GM23338 (cell line): Measurements from ENCODE around the gene IZUMO1R. TPM values are rescaled to one million over a fixed set of nuclear protein-coding genes. Genes with fewer than 3 reads are reported as not detected.

Experiments
- ATAC-seq: fragments of 200-7000 bp; cut with Tn5 transposase; 3 replicates; pipeline ENCODE4 v1.9.1; 2020
- DNase-seq: peaks from one replicate; pipeline ENCODE4 v3.0.0-alpha.2; 2015; ENCODE audit warnings: low spot score
- H2AFZ ChIP-seq: fragments of 200-600 bp; sonication (generic); 2 replicates; pipeline ENCODE4 v1.8.0; 2016; ENCODE audit warnings: antibody characterized with exemption, mild to moderate bottlenecking, moderate library complexity
- H3F3A ChIP-seq: fragments of 200-600 bp; sonication (generic); replicated peaks from 2 replicates; pipeline ENCODE4 v1.8.0; 2017; ENCODE audit warnings: antibody characterized with exemption, mixed run types, low read depth
- H3K27ac ChIP-seq: fragments of 200-600 bp; sonication (generic); 2 replicates; pipeline ENCODE4 v1.6.1; 2016; ENCODE audit warnings: low read depth
- H3K27me3 ChIP-seq: fragments of 200-600 bp; sonication (generic); 2 replicates; pipeline ENCODE4 v1.8.0; 2016; ENCODE audit warnings: mild to moderate bottlenecking, mixed run types, moderate library complexity; ENCODE audit not compliant: insufficient read depth
- H3K36me3 ChIP-seq: fragments of 200-600 bp; sonication (generic); 2 replicates; pipeline ENCODE4 v1.8.0; 2016; ENCODE audit warnings: mild to moderate bottlenecking; ENCODE audit not compliant: insufficient read depth
- H3K4me1 ChIP-seq: fragments of 200-600 bp; sonication (generic); 2 replicates; pipeline ENCODE4 v1.8.0; 2016; ENCODE audit warnings: mild to moderate bottlenecking, moderate library complexity; ENCODE audit not compliant: insufficient read depth
- H3K4me2 ChIP-seq: fragments of 200-600 bp; sonication (generic); 2 replicates; pipeline ENCODE4 v1.7.1; 2017; ENCODE audit warnings: mixed run types
- H3K4me3 ChIP-seq: fragments of 200-600 bp; sonication (generic); 2 replicates; pipeline ENCODE4 v1.6.1; 2016; ENCODE audit warnings: mixed run types
- H3K79me2 ChIP-seq: fragments of 200-600 bp; sonication (generic); replicated peaks from 2 replicates; pipeline ENCODE4 v1.8.0; 2017; ENCODE audit warnings: mild to moderate bottlenecking; ENCODE audit not compliant: insufficient read depth
- H3K9me2 ChIP-seq: fragments of 200-600 bp; sonication (generic); 2 replicates; pipeline ENCODE4 v1.8.0; 2017; ENCODE audit not compliant: insufficient read depth
- H4K20me1 ChIP-seq: fragments of 200-600 bp; sonication (generic); replicated peaks from 2 replicates; pipeline ENCODE4 v1.8.0; 2017; ENCODE audit warnings: mild to moderate bottlenecking; ENCODE audit not compliant: insufficient read depth
- H3K27ac Mint-ChIP-seq: 2 replicates; pipeline ENCODE4 v1.8.0; 2020; ENCODE audit warnings: inconsistent platforms, mild to moderate bottlenecking, moderate library complexity, mixed read lengths
- H3K27me3 Mint-ChIP-seq: 3 replicates; pipeline ENCODE4 v1.8.0; 2022; ENCODE audit warnings: low read depth, mild to moderate bottlenecking, moderate library complexity, mixed read lengths, inconsistent platforms; ENCODE audit not compliant: insufficient read depth, poor library complexity
- H3K36me3 Mint-ChIP-seq: 3 replicates; pipeline ENCODE4 v1.8.0; 2021; ENCODE audit warnings: low read depth, mild to moderate bottlenecking, inconsistent platforms, moderate library complexity, mixed read lengths
- H3K4me1 Mint-ChIP-seq: 3 replicates; pipeline ENCODE4 v1.8.0; 2020; ENCODE audit warnings: mild to moderate bottlenecking, inconsistent platforms, mixed read lengths
- H3K4me3 Mint-ChIP-seq: 3 replicates; pipeline ENCODE4 v1.8.0; 2021; ENCODE audit warnings: moderate library complexity, mild to moderate bottlenecking, inconsistent platforms, mixed read lengths
- H3K9me3 Mint-ChIP-seq: 3 replicates; pipeline ENCODE4 v1.8.0; 2020; ENCODE audit warnings: moderate library complexity, mild to moderate bottlenecking, inconsistent platforms, mixed read lengths
- EZH2 ChIP-seq: fragments of 200-600 bp; sonication (generic); IDR thresholded peaks from one replicate; pipeline ENCODE4 v1.8.0; 2017; ENCODE audit warnings: antibody characterized with exemption, mild to moderate bottlenecking, low read depth; ENCODE audit not compliant: unreplicated experiment
- POLR2AphosphoS5 ChIP-seq: IDR thresholded peaks from 2 replicates; pipeline ENCODE4 v1.6.1; 2016; ENCODE audit warnings: antibody characterized with exemption, low read depth
- REST ChIP-seq: IDR thresholded peaks from one replicate; pipeline ENCODE4 v1.6.1; 2018; ENCODE audit warnings: antibody characterized with exemption; ENCODE audit not compliant: unreplicated experiment
- ZNF462 ChIP-seq: fragments of 250-450 bp; sonication (Bioruptor Pico); IDR thresholded peaks from 2 replicates; pipeline ENCODE4 v1.5.0; 2020; ENCODE audit warnings: mild to moderate bottlenecking, moderate library complexity
- polyA plus RNA-seq: library from polyadenylated mRNA; unstranded; fragments of >200 nt; fragmentation: Nextera tagmentation; extraction: Ambion mirVana; gene quantifications from 2 replicates; pipeline ENCODE4 v1.2.1, GENCODE V29; 2016
- total RNA-seq: library from RNA; depleted of rRNA; stranded (reverse); fragments of >200 nt; shearing (Covaris generic); gene quantifications from 2 replicates; pipeline ENCODE4 v1.2.3, GENCODE V29; 2014

Gene IZUMO1R
- total and polyA plus RNA-seq, 2 experiments from 2014 or later, result not detected

- TF ChIP-seq ZNF462 (CRISPR knock-in tag), result no peak
Measured at GRCh38 chr11:94326947-94327346, 22.6 kb downstream of the IZUMO1R start (continued).

- no peaks in the 10 kb centered on the region for H3K36me3 ChIP-seq
- Mint-ChIP-seq H3K4me3 (no peak overlapping the region), H3K36me3 (no peaks in the 10 kb centered on the region), H3K4me1 (no peaks in the 10 kb centered on the region), H3K27ac (no peak overlapping the region), H3K27me3 (peaks cover 2% of the 10 kb centered on the region), H3K9me3 (no peaks in the 10 kb centered on the region)
- no peak overlapping the region for H3K4me3 ChIP-seq
- no peaks in the 10 kb centered on the region for H3K9me2 ChIP-seq
- no peak for ATAC-seq
- H3K4me2 ChIP-seq, result no peak overlapping the region
- no peaks in the 10 kb centered on the region for H4K20me1 ChIP-seq
- H3K4me1 ChIP-seq, result no peaks in the 10 kb centered on the region
- H3K27me3 ChIP-seq, result no peaks in the 10 kb centered on the region
- no peaks in the 10 kb centered on the region for H3K79me2 ChIP-seq
- no peak overlapping the region for H2AFZ ChIP-seq
- no peaks in the 10 kb centered on the region for H3F3A ChIP-seq
- DNase-seq, result no peak
- no peak overlapping the region for H3K27ac ChIP-seq
- no peak for TF ChIP-seq POLR2AphosphoS5
- TF ChIP-seq EZH2, result no peak
- no peak for TF ChIP-seq ZNF462 (CRISPR knock-in tag)
- TF ChIP-seq REST, result no peak
Measured at GRCh38 chr11:94328587-94329080, 24.3 kb downstream of the IZUMO1R start.
